Fibroblast of lung (primary cell): ENCODE measurements around the gene CTSW.

ENCODE experiments used
- EZH2 ChIP-seq: IDR thresholded peaks from 2 replicates; pipeline ENCODE4 v1.5.1; 2012; ENCODE audit warnings: low read length, control low read depth, mild to moderate bottlenecking; ENCODE audit errors: missing control alignments
- TF ChIP-seq, protein P1 (sequence below), 2 donors: IDR thresholded peaks in 1 of 2; conservative IDR thresholded peaks in 1 of 2; 1 replicate in 1 of 2; 2 replicates in 1 of 2; pipeline ENCODE4 v1.5.1; 2011 to 2012; ENCODE audit warnings: low read length in 2 of 2, control low read depth in 1 of 2, inconsistent platforms in 1 of 2, low read depth in 1 of 2, mild to moderate bottlenecking in 1 of 2

DNA sequence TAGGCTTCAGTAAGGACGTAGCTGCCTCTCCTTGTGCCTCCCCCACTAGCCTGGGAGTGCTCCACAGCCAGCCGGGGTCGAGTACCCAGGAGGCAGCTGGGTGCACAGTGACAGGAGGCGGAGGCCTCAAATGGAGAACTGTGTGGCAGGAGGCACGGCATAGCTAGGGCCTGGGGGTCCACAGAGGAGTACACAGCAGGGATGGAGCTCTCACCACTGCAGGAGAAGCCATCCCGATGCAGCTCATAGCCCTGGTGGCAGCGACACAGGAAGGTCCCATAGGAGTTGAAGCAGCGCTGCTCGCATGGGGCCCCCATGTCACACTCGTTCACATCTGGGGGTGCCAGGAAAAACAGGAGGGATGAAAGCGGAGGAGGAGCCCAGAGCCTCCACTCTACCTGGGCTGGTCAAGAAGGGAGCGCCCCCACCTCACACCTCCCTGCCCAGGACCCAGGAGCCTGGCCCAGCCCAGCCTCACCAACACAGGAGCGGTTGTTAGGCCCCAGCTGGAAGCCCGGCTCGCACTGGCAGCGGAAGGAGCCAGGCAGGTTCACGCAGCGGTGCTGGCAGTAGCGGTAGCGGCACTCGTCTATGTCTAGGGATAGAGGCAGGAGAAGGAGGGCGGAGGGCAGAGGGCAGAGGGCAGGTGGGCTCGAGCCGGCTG lies 9.9 kb upstream of the CTSW start:
- TF ChIP-seq, protein P1, sequence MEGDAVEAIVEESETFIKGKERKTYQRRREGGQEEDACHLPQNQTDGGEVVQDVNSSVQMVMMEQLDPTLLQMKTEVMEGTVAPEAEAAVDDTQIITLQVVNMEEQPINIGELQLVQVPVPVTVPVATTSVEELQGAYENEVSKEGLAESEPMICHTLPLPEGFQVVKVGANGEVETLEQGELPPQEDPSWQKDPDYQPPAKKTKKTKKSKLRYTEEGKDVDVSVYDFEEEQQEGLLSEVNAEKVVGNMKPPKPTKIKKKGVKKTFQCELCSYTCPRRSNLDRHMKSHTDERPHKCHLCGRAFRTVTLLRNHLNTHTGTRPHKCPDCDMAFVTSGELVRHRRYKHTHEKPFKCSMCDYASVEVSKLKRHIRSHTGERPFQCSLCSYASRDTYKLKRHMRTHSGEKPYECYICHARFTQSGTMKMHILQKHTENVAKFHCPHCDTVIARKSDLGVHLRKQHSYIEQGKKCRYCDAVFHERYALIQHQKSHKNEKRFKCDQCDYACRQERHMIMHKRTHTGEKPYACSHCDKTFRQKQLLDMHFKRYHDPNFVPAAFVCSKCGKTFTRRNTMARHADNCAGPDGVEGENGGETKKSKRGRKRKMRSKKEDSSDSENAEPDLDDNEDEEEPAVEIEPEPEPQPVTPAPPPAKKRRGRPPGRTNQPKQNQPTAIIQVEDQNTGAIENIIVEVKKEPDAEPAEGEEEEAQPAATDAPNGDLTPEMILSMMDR (conservative IDR thresholded peaks at IDR 0.05 in 1 of 2, IDR thresholded peaks at IDR 0.05 in 1 of 2; ENCODE audit: low read depth in 1 of 2, low read length in 2 of 2): no peak
- no peak for TF ChIP-seq EZH2
